Liver (tissue), 9 donors: ENCODE measurements around the gene TREML2. TPM values are rescaled to one million over a fixed set of nuclear protein-coding genes. Genes with fewer than 3 reads are reported as not detected.

ENCODE experiments used
- DNase-seq: peaks from one replicate; pipeline ENCODE4 v3.0.0-alpha.2; 2017; ENCODE audit warnings: low spot score
- H3K27ac ChIP-seq, 2 donors: one replicate each; pipeline ENCODE4 v1.7.0; 2013; ENCODE audit warnings: inconsistent platforms in 2 of 2, low read length in 2 of 2, control low read depth in 1 of 2, low read depth in 1 of 2, mild to moderate bottlenecking in 1 of 2
- H3K27me3 ChIP-seq, 4 donors: one replicate each; pipeline versions ENCODE4 v1.6.1 to v1.7.0; 2013; ENCODE audit warnings: low read length in 3 of 4, inconsistent platforms in 1 of 4, mild to moderate bottlenecking in 1 of 4, moderate library complexity in 1 of 4; ENCODE audit not compliant: control insufficient read depth in 4 of 4, insufficient read depth in 4 of 4
- H3K36me3 ChIP-seq, 4 donors: one replicate each; pipeline versions ENCODE4 v1.6.1 to v1.7.0; 2013; ENCODE audit warnings: low read length in 3 of 4, mild to moderate bottlenecking in 3 of 4, low read depth in 1 of 4, moderate library complexity in 1 of 4; ENCODE audit not compliant: control insufficient read depth in 4 of 4, insufficient read depth in 3 of 4
- H3K4me1 ChIP-seq, 4 donors: one replicate each; pipeline versions ENCODE4 v1.6.1 to v1.7.0; 2013; ENCODE audit warnings: low read length in 3 of 4, mild to moderate bottlenecking in 3 of 4, moderate library complexity in 1 of 4; ENCODE audit not compliant: control insufficient read depth in 4 of 4, insufficient read depth in 4 of 4
- H3K4me3 ChIP-seq, 3 donors: one replicate each; pipeline versions ENCODE4 v1.6.1 to v1.7.0; 2013; ENCODE audit warnings: low read length in 3 of 3, control low read depth in 1 of 3, low read depth in 1 of 3, mild to moderate bottlenecking in 1 of 3
- H3K9ac ChIP-seq, 2 donors: one replicate each; pipeline ENCODE4 v1.7.0; 2013; ENCODE audit warnings: low read length in 2 of 2, mild to moderate bottlenecking in 2 of 2, moderate library complexity in 2 of 2, control low read depth in 1 of 2, low read depth in 1 of 2
- H3K9me3 ChIP-seq, 4 donors: one replicate each; pipeline versions ENCODE4 v1.6.1 to v1.7.0; 2013; ENCODE audit warnings: low read length in 3 of 4; ENCODE audit not compliant: control insufficient read depth in 4 of 4
- ATF3 ChIP-seq: IDR thresholded peaks from 2 replicates; pipeline ENCODE4 v1.6.1; 2016; ENCODE audit warnings: antibody characterized with exemption
- EGR1 ChIP-seq, 2 donors: IDR thresholded peaks; 2 replicates each; pipeline ENCODE4 v1.6.1; 2016 to 2018; ENCODE audit warnings: antibody characterized with exemption in 2 of 2, low read depth in 2 of 2
- FOXA1 ChIP-seq: IDR thresholded peaks from 2 replicates; pipeline ENCODE4 v1.6.1; 2016; ENCODE audit warnings: antibody characterized with exemption
- FOXA2 ChIP-seq: IDR thresholded peaks from 2 replicates; pipeline ENCODE4 v1.6.1; 2016; ENCODE audit warnings: antibody characterized with exemption
- GABPA ChIP-seq, 2 donors: IDR thresholded peaks in 1 of 2; conservative IDR thresholded peaks in 1 of 2; 2 replicates each; pipeline ENCODE4 v1.6.1; 2016; ENCODE audit warnings: antibody characterized with exemption in 2 of 2, mild to moderate bottlenecking in 1 of 2, moderate library complexity in 1 of 2
- HNF4G ChIP-seq: IDR thresholded peaks from 2 replicates; pipeline ENCODE4 v1.6.1; 2016; ENCODE audit warnings: antibody characterized with exemption
- JUND ChIP-seq, 2 donors: IDR thresholded peaks; 2 replicates each; pipeline ENCODE4 v1.6.1; 2016; ENCODE audit warnings: antibody characterized with exemption in 2 of 2
- REST ChIP-seq: IDR thresholded peaks from 2 replicates; pipeline ENCODE4 v1.6.1; 2016; ENCODE audit warnings: antibody characterized with exemption, mild to moderate bottlenecking
- SP1 ChIP-seq: IDR thresholded peaks from 2 replicates; pipeline ENCODE4 v1.6.1; 2018; ENCODE audit warnings: antibody characterized with exemption, mild to moderate bottlenecking
- TAF1 ChIP-seq: conservative IDR thresholded peaks from 2 replicates; pipeline ENCODE4 v1.6.1; 2016; ENCODE audit warnings: antibody characterized with exemption, mild to moderate bottlenecking
- YY1 ChIP-seq: IDR thresholded peaks from 2 replicates; pipeline ENCODE4 v1.6.1; 2016; ENCODE audit warnings: antibody characterized with exemption, mild to moderate bottlenecking
- ZBTB33 ChIP-seq: IDR thresholded peaks from 2 replicates; pipeline ENCODE4 v1.6.1; 2016; ENCODE audit warnings: antibody characterized with exemption
- WGBS: extraction: QIAGEN DNeasy Blood & Tissue Kit; methylation state at CpG from one replicate; pipeline ENCODE4 v1.1.7; 2013; 5-methylcytosine and 5-hydroxymethylcytosine counted together
- polyA plus RNA-seq, 2 donors: library from polyadenylated mRNA; stranded (reverse) in 1 of 2; unstranded in 1 of 2; fragments of 200-250 nt in 1 of 2; fragments of >200 nt in 1 of 2; fragmentation: Nextera tagmentation in 1 of 2; extraction: Ambion mirVana in 1 of 2; gene quantifications; one replicate each; pipeline versions ENCODE4 v1.2.1 to v1.2.3, GENCODE V29; 2013 to 2015
- total RNA-seq, 2 donors: library from RNA; depleted of rRNA; stranded (reverse); fragments of >200 nt; gene quantifications; one replicate each; pipeline ENCODE4 v1.2.3, GENCODE V29; 2014
- donor health status: healthy.
- donor health status: healthy.
- donor health status: healthy.
- donor health status: healthy.
- donor health status: healthy.

Gene TREML2
- total and polyA plus RNA-seq, 4 donors, result 0.03 to 9.8 (median 0.23) TPM

DNA sequence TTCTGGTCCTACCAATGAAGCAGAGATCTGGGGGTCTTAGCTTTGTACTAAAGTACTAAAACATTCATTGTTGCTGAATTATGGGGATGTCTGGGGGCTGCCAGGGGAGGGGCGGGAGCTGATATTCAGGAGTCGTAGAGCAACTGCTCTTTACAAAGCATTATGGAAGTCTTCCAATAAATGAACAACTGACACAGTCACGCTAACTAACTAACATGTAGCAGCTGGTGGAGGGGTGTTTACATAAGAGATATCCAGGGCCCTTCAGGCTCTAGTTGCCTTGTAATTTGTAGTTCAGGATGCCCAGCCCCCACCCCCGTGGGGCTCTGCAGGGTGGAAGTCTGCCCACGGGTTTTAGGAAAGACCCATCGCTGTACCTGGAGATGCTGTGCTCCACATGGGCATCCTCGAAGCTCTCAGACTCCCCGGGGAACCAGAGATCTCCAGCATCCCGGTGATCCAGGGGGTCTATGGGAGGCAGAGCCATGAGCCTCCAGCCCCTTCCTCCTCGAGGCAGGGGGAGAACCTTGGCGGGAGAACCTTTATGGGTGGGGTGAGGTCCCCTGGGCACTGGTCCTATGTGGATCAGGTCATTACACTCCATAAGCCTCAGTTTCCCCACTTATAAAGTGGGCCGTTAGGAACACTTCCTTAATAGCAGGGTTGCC lies 41.4 kb downstream of the TREML2 start:
- Histone ChIP-seq H3K9ac (no peak overlapping the region), H3K9me3 (no peaks in the 10 kb centered on the region), H3K27ac (no peak overlapping the region), H3K4me1 (no peaks in the 10 kb centered on the region), H3K27me3 (no peaks in the 10 kb centered on the region), H3K36me3 (no peaks in the 10 kb centered on the region), H3K4me3 (no peak overlapping the region)
- WGBS, result 78% methylated on average over 12 of the region's 12 CpGs
- DNase-seq, result no peak
- no peak for TF ChIP-seq ATF3
- TF ChIP-seq FOXA1, result no peak
- no peak for TF ChIP-seq GABPA (IDR thresholded peaks at IDR 0.05 in 1 of 2, conservative IDR thresholded peaks at IDR 0.05 in 1 of 2)
- no peak for TF ChIP-seq REST
- TF ChIP-seq JUND (IDR thresholded peaks at IDR 0.05), result no peak
- TF ChIP-seq HNF4G, result no peak
- TF ChIP-seq SP1, result no peak
- TF ChIP-seq YY1, result no peak
- no peak for TF ChIP-seq EGR1 (IDR thresholded peaks at IDR 0.05; ENCODE audit: low read depth in 2 of 2)

DNA sequence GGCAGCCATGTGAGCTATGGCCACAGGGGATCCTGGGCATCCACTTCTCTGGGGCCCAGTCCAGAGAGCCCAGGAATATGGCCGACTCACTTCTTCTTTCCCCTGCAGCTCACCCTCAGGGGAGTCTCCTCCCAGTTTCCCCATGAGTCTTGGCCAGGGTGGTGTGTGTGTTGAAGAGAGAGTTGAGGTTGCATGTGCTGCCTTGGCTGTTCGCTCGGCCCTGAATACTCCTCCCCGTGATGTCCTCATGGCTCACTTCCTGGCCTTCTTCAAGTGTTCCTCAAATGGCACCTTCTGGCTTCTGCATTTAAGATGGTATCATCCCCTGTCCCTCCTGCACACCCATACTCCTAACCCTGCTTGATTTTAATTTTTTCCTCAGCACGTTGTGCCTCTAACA lies 43.6 kb downstream of the TREML2 start:
- H3K27me3 ChIP-seq, result no peaks in the 10 kb centered on the region
- no peaks in the 10 kb centered on the region for H3K36me3 ChIP-seq
- no peak overlapping the region for H3K4me3 ChIP-seq
- 86% methylated on average over 5 of the region's 5 CpGs for WGBS
- TF ChIP-seq TAF1 (no peak), ZBTB33 (no peak), REST (no peak), GABPA (IDR thresholded peaks at IDR 0.05 in 1 of 2, conservative IDR thresholded peaks at IDR 0.05 in 1 of 2) (no peak), FOXA2 (no peak)
- H3K4me1 ChIP-seq, result no peaks in the 10 kb centered on the region
- no peak for DNase-seq
- H3K9me3 ChIP-seq, result no peaks in the 10 kb centered on the region
- no peak overlapping the region for H3K27ac ChIP-seq
- H3K9ac ChIP-seq, result no peak overlapping the region
